ENCODE results near the gene PRPF6.
"Not testable (repeated sequence)": the region's sequence is repeated elsewhere in the genome, so short reads cannot be mapped to it uniquely, and the experiment has no call there.

PRPF6 gene

GRCh38 chr20:63973160-63973479 is 7.8 kb upstream of the PRPF6 start:
- no peak for TF ChIP-seq CTCF (IDR thresholded peaks at IDR 0.05; ENCODE audit: low read depth, low read length)
- H3K4me3 ChIP-seq (replicated peaks in 1 of 2; ENCODE audit: low read depth in 2 of 2, low read length in 2 of 2), result no peak overlapping the region
- DNase-seq (ENCODE audit: low read depth in 2 of 2), result no peak

GRCh38 chr20:63973636-63974401 is 7.1 kb upstream of the PRPF6 start:
- TF ChIP-seq CTCF (IDR thresholded peaks at IDR 0.05; ENCODE audit: low read depth, low read length), result peak; percentile 98
- H3K4me3 ChIP-seq (replicated peaks in 1 of 2; ENCODE audit: low read depth in 2 of 2, low read length in 2 of 2), result peak overlapping the region; percentile 44 to 55
- DNase-seq (ENCODE audit: low read depth in 2 of 2), result peak; percentile 87 to 88

GRCh38 chr20:63974402-63975200 is 6.3 kb upstream of the PRPF6 start:
- DNase-seq (ENCODE audit: low read depth in 2 of 2), result peak in 1 of 2 donors; percentile 19
- no peak overlapping the region for H3K4me3 ChIP-seq (replicated peaks in 1 of 2; ENCODE audit: low read depth in 2 of 2, low read length in 2 of 2)
- TF ChIP-seq CTCF (IDR thresholded peaks at IDR 0.05; ENCODE audit: low read depth, low read length), result no peak

GRCh38 chr20:63976511-63976910 is 4.4 kb upstream of the PRPF6 start:
- not testable (repeated sequence) for H3K4me3 ChIP-seq (replicated peaks in 1 of 2; ENCODE audit: low read depth in 2 of 2, low read length in 2 of 2); DNase-seq (ENCODE audit: low read depth in 2 of 2)

GRCh38 chr20:63976980-63977738 is 3.8 kb upstream of the PRPF6 start:
- TF ChIP-seq CTCF (IDR thresholded peaks at IDR 0.05; ENCODE audit: low read depth, low read length), result no peak
- DNase-seq (ENCODE audit: low read depth in 2 of 2), result no peak
- H3K4me3 ChIP-seq (replicated peaks in 1 of 2; ENCODE audit: low read depth in 2 of 2, low read length in 2 of 2), result no peak overlapping the region

- no peak overlapping the region for H3K4me3 ChIP-seq (replicated peaks in 1 of 2; ENCODE audit: low read depth in 2 of 2, low read length in 2 of 2)
- DNase-seq (ENCODE audit: low read depth in 2 of 2), result peak; percentile 69 to 72
- TF ChIP-seq CTCF (IDR thresholded peaks at IDR 0.05; ENCODE audit: low read depth, low read length), result no peak
Measured at GRCh38 chr20:63977739-63978276, 3.1 kb upstream of the PRPF6 start.

All from cardiac fibroblast (primary cell).